ENCODE data around the gene HIVEP1.

DNA sequence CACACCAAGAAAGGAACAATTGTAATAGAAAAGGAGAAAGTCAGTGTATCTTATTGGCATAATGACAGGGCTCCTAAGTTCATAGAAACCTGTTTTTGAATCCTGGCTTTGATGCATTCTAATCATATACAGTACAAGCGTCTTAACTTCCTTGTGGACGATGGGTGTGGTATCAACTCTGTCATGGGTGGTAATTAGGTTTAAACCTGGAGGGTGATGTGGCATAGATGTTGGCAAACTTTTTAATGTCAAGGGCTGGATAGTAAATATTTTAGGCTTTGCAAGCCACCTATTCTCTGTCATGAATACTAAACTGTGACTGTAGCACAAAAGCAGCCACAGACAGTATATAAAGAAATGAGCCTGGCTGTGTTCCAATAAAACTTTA lies 139.3 kb downstream of the HIVEP1 start:
- no peak for TF ChIP-seq CTCF (conservative IDR thresholded peaks at IDR 0.05)
- TF ChIP-seq ZFX (IDR thresholded peaks at IDR 0.05) = no peak
